ENCODE results near the gene EXOC6.

Gene EXOC6

GRCh38 chr10:92832121-92832520 lies 16.2 kb upstream of the EXOC6 start:
- H3K4me3 ChIP-seq (ENCODE audit: low read depth, low read length): no peak overlapping the region
- in situ Hi-C loops (cut with HindIII; ENCODE audit: low sequenced_read_pairs): no loop called here
- TF ChIP-seq, protein P1, sequence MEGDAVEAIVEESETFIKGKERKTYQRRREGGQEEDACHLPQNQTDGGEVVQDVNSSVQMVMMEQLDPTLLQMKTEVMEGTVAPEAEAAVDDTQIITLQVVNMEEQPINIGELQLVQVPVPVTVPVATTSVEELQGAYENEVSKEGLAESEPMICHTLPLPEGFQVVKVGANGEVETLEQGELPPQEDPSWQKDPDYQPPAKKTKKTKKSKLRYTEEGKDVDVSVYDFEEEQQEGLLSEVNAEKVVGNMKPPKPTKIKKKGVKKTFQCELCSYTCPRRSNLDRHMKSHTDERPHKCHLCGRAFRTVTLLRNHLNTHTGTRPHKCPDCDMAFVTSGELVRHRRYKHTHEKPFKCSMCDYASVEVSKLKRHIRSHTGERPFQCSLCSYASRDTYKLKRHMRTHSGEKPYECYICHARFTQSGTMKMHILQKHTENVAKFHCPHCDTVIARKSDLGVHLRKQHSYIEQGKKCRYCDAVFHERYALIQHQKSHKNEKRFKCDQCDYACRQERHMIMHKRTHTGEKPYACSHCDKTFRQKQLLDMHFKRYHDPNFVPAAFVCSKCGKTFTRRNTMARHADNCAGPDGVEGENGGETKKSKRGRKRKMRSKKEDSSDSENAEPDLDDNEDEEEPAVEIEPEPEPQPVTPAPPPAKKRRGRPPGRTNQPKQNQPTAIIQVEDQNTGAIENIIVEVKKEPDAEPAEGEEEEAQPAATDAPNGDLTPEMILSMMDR (IDR thresholded peaks at IDR 0.05; ENCODE audit: low read depth, low read length, missing control alignments): no peak
- no peak for DNase-seq (ENCODE audit: low read depth)

DNA sequence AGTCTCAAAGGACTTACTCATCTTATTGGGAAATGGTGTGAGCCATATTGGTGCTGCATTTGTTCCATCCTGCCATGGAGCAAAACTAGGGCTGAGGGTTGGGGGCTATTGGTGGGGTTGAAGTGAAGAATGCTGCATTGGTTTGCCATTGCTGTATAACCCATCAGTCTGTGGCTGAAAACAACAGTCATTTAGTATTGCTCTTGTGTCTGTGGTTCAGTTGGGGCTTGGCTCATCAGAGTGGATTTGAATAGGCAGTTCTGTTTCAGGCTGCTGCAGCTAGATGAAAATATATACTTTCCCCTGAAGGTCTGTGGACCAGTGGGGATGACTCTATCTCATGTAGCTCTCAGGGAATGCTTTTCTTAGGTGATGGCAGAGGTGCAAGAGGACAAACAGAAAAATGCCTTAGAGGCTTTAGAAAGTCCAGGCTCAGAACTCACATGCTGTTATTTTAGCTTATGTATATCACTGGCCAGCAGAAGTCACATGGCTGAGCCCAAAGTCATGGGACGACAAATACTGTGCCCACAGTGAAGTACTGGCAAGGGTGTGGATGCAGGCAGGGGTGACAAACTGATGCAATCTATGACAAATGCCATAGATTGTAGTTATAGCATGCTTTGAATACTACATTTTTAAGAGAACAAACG lies 15.2 kb upstream of the EXOC6 start:
- no peak for DNase-seq (ENCODE audit: low read depth)
- TF ChIP-seq, protein P1 (IDR thresholded peaks at IDR 0.05; ENCODE audit: low read depth, low read length, missing control alignments): no peak
- in situ Hi-C loops (cut with HindIII; ENCODE audit: low sequenced_read_pairs): no loop called here
- H3K4me3 ChIP-seq (ENCODE audit: low read depth, low read length): no peak overlapping the region

- H3K4me3 ChIP-seq (ENCODE audit: low read depth, low read length): no peak overlapping the region
- TF ChIP-seq, protein P1 (IDR thresholded peaks at IDR 0.05; ENCODE audit: low read depth, low read length, missing control alignments): no peak
- no peak for DNase-seq (ENCODE audit: low read depth)
- in situ Hi-C loops (cut with HindIII; ENCODE audit: low sequenced_read_pairs): no loop called here
Measured at GRCh38 chr10:92834331-92834730, 14.0 kb upstream of the EXOC6 start.

GRCh38 chr10:92834986-92835385 lies 13.3 kb upstream of the EXOC6 start:
- no peak for DNase-seq (ENCODE audit: low read depth)
- in situ Hi-C loops (cut with HindIII; ENCODE audit: low sequenced_read_pairs): no loop called here
- no peak overlapping the region for H3K4me3 ChIP-seq (ENCODE audit: low read depth, low read length)
- TF ChIP-seq, protein P1 (IDR thresholded peaks at IDR 0.05; ENCODE audit: low read depth, low read length, missing control alignments): no peak

DNA sequence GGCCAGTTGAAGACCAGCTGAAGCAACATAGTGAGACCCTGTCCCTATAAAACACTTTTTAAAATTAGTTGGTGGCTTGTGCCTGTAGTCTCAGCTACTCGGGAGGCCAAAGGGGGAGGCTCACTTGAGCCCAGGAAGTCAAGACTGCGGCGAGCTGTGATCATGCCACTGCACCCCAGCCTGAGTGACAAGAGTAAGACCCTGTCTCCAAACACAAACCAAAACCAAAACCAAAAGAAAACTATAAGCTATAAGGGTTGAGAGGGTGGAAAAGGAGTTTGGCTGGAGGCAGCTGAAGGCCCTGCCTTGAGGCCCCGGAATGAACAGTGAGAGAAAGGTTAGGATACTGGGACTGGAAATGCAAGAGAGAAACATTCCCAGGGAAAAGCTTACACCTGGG lies 10.9 kb upstream of the EXOC6 start:
- H3K4me3 ChIP-seq (ENCODE audit: low read depth, low read length): no peak overlapping the region
- TF ChIP-seq, protein P1 (IDR thresholded peaks at IDR 0.05; ENCODE audit: low read depth, low read length, missing control alignments): no peak
- in situ Hi-C loops (cut with HindIII; ENCODE audit: low sequenced_read_pairs): no loop called here

DNA sequence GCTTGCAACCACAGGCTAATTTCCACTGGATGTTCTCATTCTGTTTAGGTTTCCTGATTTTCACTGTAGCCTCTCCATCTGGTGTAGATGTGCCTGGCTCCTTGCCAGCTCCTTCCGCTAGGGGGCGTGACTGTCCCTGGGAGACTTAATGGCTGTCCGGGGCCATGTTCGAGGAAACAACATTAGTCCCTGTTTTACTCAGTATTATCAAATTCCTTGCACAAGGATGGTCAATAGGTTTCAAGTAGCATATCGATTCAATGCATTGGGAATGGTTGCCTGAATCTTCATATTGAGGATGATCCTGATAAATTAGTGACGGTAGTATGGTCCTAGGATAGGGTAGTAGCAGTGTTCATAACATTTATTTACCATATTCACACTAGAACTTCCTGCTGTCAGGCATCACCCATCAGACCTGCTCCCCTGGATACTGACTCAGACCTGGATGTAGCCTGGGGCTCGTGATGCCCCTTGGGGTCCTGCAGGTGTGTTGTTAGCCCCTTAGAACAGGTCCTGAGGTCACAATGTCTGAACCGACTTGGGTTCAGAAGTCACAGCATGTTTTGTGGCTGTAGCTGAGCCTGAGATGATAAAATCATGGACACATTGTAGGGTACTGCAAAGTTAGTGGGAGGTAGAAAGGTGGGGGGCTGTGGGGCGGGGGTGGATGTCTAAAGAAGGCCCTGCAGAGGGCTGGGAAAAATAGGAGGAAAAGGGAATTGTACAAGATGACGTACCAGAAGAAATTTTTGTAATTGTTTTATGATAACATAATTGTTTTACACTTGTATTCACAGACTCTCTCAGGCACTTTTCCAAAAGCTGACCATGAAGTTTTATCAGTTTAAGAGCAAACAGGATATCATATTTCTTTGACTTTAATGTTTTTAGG lies 8.9 kb upstream of the EXOC6 start:
- DNase-seq (ENCODE audit: low read depth): peak; percentile 27
- in situ Hi-C loops (cut with HindIII; ENCODE audit: low sequenced_read_pairs): no loop called here
- TF ChIP-seq, protein P1 (IDR thresholded peaks at IDR 0.05; ENCODE audit: low read depth, low read length, missing control alignments): peak; percentile 21
- no peak overlapping the region for H3K4me3 ChIP-seq (ENCODE audit: low read depth, low read length)

More for the DNA sequence above, 10.9 kb upstream of the EXOC6 start:
- no peak for DNase-seq (ENCODE audit: low read depth)
